Muscle of leg (tissue), 16 donors: Measurements from ENCODE around the gene SPCS1. TPM values are rescaled to one million over a fixed set of nuclear protein-coding genes. Genes with fewer than 3 reads are reported as not detected.
"Not testable (repeated sequence)": the region's sequence is repeated elsewhere in the genome, so short reads cannot be mapped to it uniquely, and the experiment has no call there.

Source experiments
- DNase-seq: peaks from one replicate; pipeline ENCODE4 v3.0.0; 2013
- H3K27ac ChIP-seq: one replicate; pipeline ENCODE4 v1.5.1; 2013; ENCODE audit warnings: mild to moderate bottlenecking, low read length, control low read depth
- H3K27me3 ChIP-seq: one replicate; pipeline ENCODE4 v1.6.1; 2013; ENCODE audit warnings: low read length; ENCODE audit not compliant: control insufficient read depth, insufficient read depth
- H3K36me3 ChIP-seq: one replicate; pipeline ENCODE4 v1.6.1; 2013; ENCODE audit warnings: low read length; ENCODE audit not compliant: control insufficient read depth, insufficient read depth
- H3K4me1 ChIP-seq: one replicate; pipeline ENCODE4 v1.6.1; 2013; ENCODE audit warnings: low read length; ENCODE audit not compliant: control insufficient read depth, insufficient read depth
- H3K4me3 ChIP-seq: one replicate; pipeline ENCODE4 v1.5.1; 2013; ENCODE audit warnings: low read length, control low read depth
- H3K9me3 ChIP-seq: replicated peaks from 2 replicates; pipeline ENCODE4 v1.6.1; 2013; ENCODE audit warnings: low read depth, low read length; ENCODE audit not compliant: control insufficient read depth
- WGBS: methylation state at CpG from one replicate; pipeline ENCODE4 v1.1.5; 2013; ENCODE audit warnings: missing lambda C conversion rate; ENCODE audit not compliant: insufficient coverage; 5-methylcytosine and 5-hydroxymethylcytosine counted together
- long read RNA-seq, 11 donors: transcript quantifications; one replicate each; lab custom pipeline, GENCODE V29; 2026
- polyA plus RNA-seq, 8 donors: library from polyadenylated mRNA; unstranded; fragments of 120-200 nt; gene quantifications; one replicate each; pipeline versions ENCODE4 v1.2.1 to v1.2.3, GENCODE V29; 2013; ENCODE audit warnings: inconsistent platforms in 1 of 8, low replicate concordance in 1 of 8; ENCODE audit not compliant: insufficient read length in 8 of 8, insufficient read depth in 1 of 8
- total RNA-seq: library from RNA; stranded (reverse); fragments of 120-200 nt; gene quantifications from one replicate; pipeline ENCODE4 v1.2.4, GENCODE V29; 2013

The SPCS1 gene
- total RNA-seq, result 45.4 TPM
- polyA plus RNA-seq, result 10 to 100 TPM; 84.4 to 97.1 (median 87.3) TPM
- long read RNA-seq, donor 1, full-length matches to known transcripts, result 34 of 34 reads
- long read RNA-seq, donor 1, partial matches to known transcripts, result 0 of 34 reads
- long read RNA-seq, donor 1, other reads (novel, unspliced or antisense), result 0 of 34 reads
- long read RNA-seq, donor 2, full-length matches to known transcripts, result 11 of 16 reads
- long read RNA-seq, donor 2, partial matches to known transcripts, result 5 of 16 reads
- long read RNA-seq, donor 2, other reads (novel, unspliced or antisense), result 0 of 16 reads
- long read RNA-seq, donor 3, full-length matches to known transcripts, result 58 of 63 reads
- long read RNA-seq, donor 3, partial matches to known transcripts, result 0 of 63 reads
- long read RNA-seq, donor 3, other reads (novel, unspliced or antisense), result 5 of 63 reads
- long read RNA-seq, donor 4, full-length matches to known transcripts, result 62 of 62 reads
- long read RNA-seq, donor 4, partial matches to known transcripts, result 0 of 62 reads
- long read RNA-seq, donor 4, other reads (novel, unspliced or antisense), result 0 of 62 reads
- long read RNA-seq, donor 5, full-length matches to known transcripts, result 147 of 171 reads
- long read RNA-seq, donor 5, partial matches to known transcripts, result 18 of 171 reads
- long read RNA-seq, donor 5, other reads (novel, unspliced or antisense), result 6 of 171 reads
- long read RNA-seq, donor 6, full-length matches to known transcripts, result 116 of 132 reads
- long read RNA-seq, donor 6, partial matches to known transcripts, result 16 of 132 reads
- long read RNA-seq, donor 6, other reads (novel, unspliced or antisense), result 0 of 132 reads
- long read RNA-seq, donor 7, full-length matches to known transcripts, result 81 of 81 reads
- long read RNA-seq, donor 7, partial matches to known transcripts, result 0 of 81 reads
- long read RNA-seq, donor 7, other reads (novel, unspliced or antisense), result 0 of 81 reads
- long read RNA-seq, donor 8, full-length matches to known transcripts, result 56 of 64 reads
- long read RNA-seq, donor 8, partial matches to known transcripts, result 8 of 64 reads
- long read RNA-seq, donor 8, other reads (novel, unspliced or antisense), result 0 of 64 reads
- long read RNA-seq, donor 9, full-length matches to known transcripts, result 61 of 61 reads
- long read RNA-seq, donor 9, partial matches to known transcripts, result 0 of 61 reads
- long read RNA-seq, donor 9, other reads (novel, unspliced or antisense), result 0 of 61 reads
- long read RNA-seq, donor 10, full-length matches to known transcripts, result 85 of 91 reads
- long read RNA-seq, donor 10, partial matches to known transcripts, result 0 of 91 reads
- long read RNA-seq, donor 10, other reads (novel, unspliced or antisense), result 6 of 91 reads
- long read RNA-seq, donor 11, full-length matches to known transcripts, result 58 of 68 reads
- long read RNA-seq, donor 11, partial matches to known transcripts, result 10 of 68 reads
- long read RNA-seq, donor 11, other reads (novel, unspliced or antisense), result 0 of 68 reads

GRCh38 chr3:52705688-52706686, at the start of gene SPCS1, which contains the start of gene GLT8D1:
TSS of gene SPCS1 (plus strand) at chr3:52706106. CDS start at chr3:52706247, 141 bp downstream.
TSS of gene GLT8D1 (minus strand) at chr3:52705791. CDS start at chr3:52700460, 5,331 bp downstream.
- under 1% methylated on average over 89 of the region's 94 CpGs for WGBS
- H3K27me3 ChIP-seq, result no peaks in the 10 kb centered on the region
- H3K4me1 ChIP-seq, result peaks cover 19% of the 10 kb centered on the region
- H3K4me3 ChIP-seq, result peak within 1 kb of the TSS; percentile 96
- H3K36me3 ChIP-seq, result peaks cover 8% of the 10 kb centered on the region
- no peaks in the 10 kb centered on the region for H3K9me3 ChIP-seq
- H3K27ac ChIP-seq, result peak within 1 kb of the TSS; percentile 90
- peak; percentile 94 for DNase-seq

- H3K27ac ChIP-seq, result no peak overlapping the region
- no peaks in the 10 kb centered on the region for H3K4me1 ChIP-seq
- no peaks in the 10 kb centered on the region for H3K27me3 ChIP-seq
- no peaks in the 10 kb centered on the region for H3K9me3 ChIP-seq
- H3K36me3 ChIP-seq, result peaks cover 57% of the 10 kb centered on the region
- no peak overlapping the region for H3K4me3 ChIP-seq
- no CpG with 5 or more reads among the region's 3 CpGs for WGBS
- no peak for DNase-seq
Measured at GRCh38 chr3:52660046-52660445, 45.9 kb upstream of the SPCS1 start.

GRCh38 chr3:52663098-52663497, 42.8 kb upstream of the SPCS1 start:
- DNase-seq, result no peak
- no CpG with 5 or more reads among the region's 3 CpGs for WGBS
- Histone ChIP-seq H3K4me3 (no peak overlapping the region), H3K36me3 (peaks cover 55% of the 10 kb centered on the region), H3K27me3 (no peaks in the 10 kb centered on the region), H3K4me1 (no peaks in the 10 kb centered on the region), H3K27ac (no peak overlapping the region), H3K9me3 (no peaks in the 10 kb centered on the region)

GRCh38 chr3:52670621-52671521, 35.0 kb upstream of the SPCS1 start:
- WGBS, result 94% methylated on average over 2 of the region's 9 CpGs
- H3K27ac ChIP-seq, result no peak overlapping the region

GRCh38 chr3:52671676-52672075, 34.2 kb upstream of the SPCS1 start:
- no peak for DNase-seq
- Histone ChIP-seq H3K4me3 (no peak overlapping the region), H3K4me1 (no peaks in the 10 kb centered on the region), H3K27ac (no peak overlapping the region), H3K27me3 (no peaks in the 10 kb centered on the region), H3K9me3 (no peaks in the 10 kb centered on the region), H3K36me3 (peaks cover 49% of the 10 kb centered on the region)
- 71% methylated on average over 1 of the region's 1 CpG for WGBS

More at GRCh38 chr3:52670621-52671521, 35.0 kb upstream of the SPCS1 start:
- Histone ChIP-seq H3K27me3 (no peaks in the 10 kb centered on the region), H3K4me1 (no peaks in the 10 kb centered on the region), H3K36me3 (peaks cover 49% of the 10 kb centered on the region), H3K4me3 (no peak overlapping the region), H3K9me3 (no peaks in the 10 kb centered on the region)
- DNase-seq, result peak; percentile 32

- WGBS, result 71% methylated on average over 1 of the region's 3 CpGs
- H3K27me3 ChIP-seq, H3K4me3 ChIP-seq, H3K4me1 ChIP-seq, H3K9me3 ChIP-seq, DNase-seq, H3K27ac ChIP-seq: not testable (repeated sequence)
- peaks cover 61% of the 10 kb centered on the region for H3K36me3 ChIP-seq
Measured at GRCh38 chr3:52676201-52676600, 29.7 kb upstream of the SPCS1 start.

- Histone ChIP-seq H3K27me3 (no peaks in the 10 kb centered on the region), H3K36me3 (peaks cover 50% of the 10 kb centered on the region), H3K4me1 (peaks cover 2% of the 10 kb centered on the region), H3K27ac (no peak overlapping the region), H3K4me3 (no peak overlapping the region), H3K9me3 (no peaks in the 10 kb centered on the region)
- WGBS, result 100% methylated on average over 1 of the region's 6 CpGs
- DNase-seq, result no peak
Measured at GRCh38 chr3:52678265-52679198, 27.4 kb upstream of the SPCS1 start.
